WTC11 (cell line): ENCODE data around the gene PIP4K2A. TPM values are rescaled to one million over a fixed set of nuclear protein-coding genes. Genes with fewer than 3 reads are reported as not detected.

Source experiments
- ATAC-seq: fragments of 200-7000 bp; cut with Tn5 transposase; 2 replicates; pipeline ENCODE4 v1.10.0; 2021; ENCODE audit warnings: mild to moderate bottlenecking, moderate library complexity
- CTCF ChIA-PET: fragments of 300-600 bp; sonication (Branson Sonifier 250); formaldehyde crosslinking; loops from one replicate; lab custom pipeline; 2021; ENCODE audit warnings: antibody characterized with exemption; lab: Charles Lee
- POLR2A ChIA-PET: fragments of 350-600 bp; sonication (Branson Sonifier 250); formaldehyde crosslinking; loops from one replicate; lab custom pipeline; 2021; ENCODE audit warnings: antibody characterized with exemption; lab: Charles Lee
- DNase-seq: peaks from one replicate; pipeline ENCODE4 v3.0.0; 2021; ENCODE audit warnings: low spot score
- H3K27ac Mint-ChIP-seq: 2 replicates; pipeline ENCODE4 v1.8.0; 2021; ENCODE audit warnings: mixed read lengths
- H3K27me3 Mint-ChIP-seq: 2 replicates; pipeline ENCODE4 v1.8.0; 2021; ENCODE audit warnings: low read depth, mild to moderate bottlenecking, moderate library complexity, mixed read lengths
- H3K36me3 Mint-ChIP-seq: 2 replicates; pipeline ENCODE4 v1.8.0; 2021; ENCODE audit warnings: mixed read lengths
- H3K4me1 Mint-ChIP-seq: 2 replicates; pipeline ENCODE4 v1.8.0; 2022; ENCODE audit warnings: mixed read lengths
- H3K4me3 Mint-ChIP-seq: 2 replicates; pipeline ENCODE4 v1.8.0; 2021; ENCODE audit warnings: mild to moderate bottlenecking, moderate library complexity, mixed read lengths
- H3K9me3 Mint-ChIP-seq: 2 replicates; pipeline ENCODE4 v1.8.0; 2021; ENCODE audit warnings: mixed read lengths
- CREM ChIP-seq: sonication (generic); formaldehyde crosslinking; IDR thresholded peaks from 2 replicates; pipeline ENCODE4 v1.8.1; 2022; ENCODE audit warnings: mild to moderate bottlenecking, missing genetic modification reagents, moderate library complexity
- NFATC4 ChIP-seq: fragments of 250-450 bp; sonication (Bioruptor Pico); IDR thresholded peaks from 2 replicates; pipeline ENCODE4 v1.9.0; 2021; ENCODE audit warnings: mild to moderate bottlenecking
- NFYB ChIP-seq: sonication (generic); formaldehyde crosslinking; conservative IDR thresholded peaks from 2 replicates; pipeline ENCODE4 v1.8.0; 2022; ENCODE audit warnings: low read depth, missing genetic modification reagents
- SMAD3 ChIP-seq: sonication (generic); formaldehyde crosslinking; IDR thresholded peaks from 2 replicates; pipeline ENCODE4 v1.8.0; 2022; ENCODE audit warnings: missing genetic modification reagents, mild to moderate bottlenecking, borderline replicate concordance
- SP1 ChIP-seq: sonication (generic); formaldehyde crosslinking; conservative IDR thresholded peaks from 2 replicates; pipeline ENCODE4 v1.8.1; 2022; ENCODE audit warnings: missing genetic modification reagents
- ZNF219 ChIP-seq: sonication (generic); formaldehyde crosslinking; IDR thresholded peaks from 2 replicates; pipeline ENCODE4 v1.8.0; 2023; ENCODE audit warnings: missing genetic modification reagents, mild to moderate bottlenecking, borderline replicate concordance
- ZNF232 ChIP-seq: sonication (generic); formaldehyde crosslinking; IDR thresholded peaks from 2 replicates; pipeline ENCODE4 v1.8.0; 2022; ENCODE audit warnings: mild to moderate bottlenecking, missing genetic modification reagents
- ZNF416 ChIP-seq: fragments of 250-450 bp; sonication (Bioruptor Pico); IDR thresholded peaks from 2 replicates; pipeline ENCODE4 v1.9.0; 2021; ENCODE audit warnings: mild to moderate bottlenecking, inconsistent platforms
- ZNF423 ChIP-seq: fragments of 250-450 bp; sonication (Bioruptor Pico); IDR thresholded peaks from 2 replicates; pipeline ENCODE4 v2.1.2; 2022; ENCODE audit warnings: mild to moderate bottlenecking, moderate library complexity
- total RNA-seq: library from RNA; stranded (reverse); gene quantifications from 3 replicates; pipeline ENCODE4 v1.2.3, GENCODE V29; 2021
- TF ChIP-seq, protein P1 (sequence below): sonication (generic); formaldehyde crosslinking; conservative IDR thresholded peaks from 2 replicates; pipeline ENCODE4 v1.8.1; 2022; ENCODE audit warnings: mild to moderate bottlenecking, missing genetic modification reagents
- TF ChIP-seq, protein P2 (sequence below): sonication (generic); formaldehyde crosslinking; IDR thresholded peaks from 2 replicates; pipeline ENCODE4 v1.8.1; 2023; ENCODE audit warnings: mild to moderate bottlenecking, missing genetic modification reagents
- TF ChIP-seq, protein P3 (sequence below): sonication (generic); formaldehyde crosslinking; IDR thresholded peaks from 2 replicates; pipeline ENCODE4 v1.8.1; 2023; ENCODE audit warnings: mild to moderate bottlenecking, missing genetic modification reagents, moderate library complexity
- TF ChIP-seq, protein P4 (sequence below): fragments of 200-600 bp; IDR thresholded peaks from 2 replicates; pipeline ENCODE4 v1.8.0; 2022; ENCODE audit warnings: antibody characterized with exemption
- TF ChIP-seq, protein P5 (sequence below): sonication (generic); formaldehyde crosslinking; IDR thresholded peaks from 2 replicates; pipeline ENCODE4 v1.8.1; 2023; ENCODE audit warnings: mild to moderate bottlenecking, missing genetic modification reagents, borderline replicate concordance
- TF ChIP-seq, protein P6 (sequence below): fragments of 250-450 bp; sonication (Bioruptor Pico); IDR thresholded peaks from 2 replicates; pipeline ENCODE4 v1.9.0; 2021; ENCODE audit warnings: moderate library complexity, mild to moderate bottlenecking, inconsistent platforms, borderline replicate concordance
- TF ChIP-seq, protein P7 (sequence below): fragments of 250-450 bp; sonication (Bioruptor Pico); IDR thresholded peaks from 2 replicates; pipeline ENCODE4 v1.9.0; 2021; ENCODE audit warnings: mild to moderate bottlenecking
- TF ChIP-seq, protein P8 (sequence below): fragments of 250-450 bp; sonication (Bioruptor Pico); conservative IDR thresholded peaks from 2 replicates; pipeline ENCODE4 v1.9.0; 2021; ENCODE audit warnings: mild to moderate bottlenecking

Gene PIP4K2A
- total RNA-seq, 1 experiment from 2014 or later = 47.5 TPM

DNA sequence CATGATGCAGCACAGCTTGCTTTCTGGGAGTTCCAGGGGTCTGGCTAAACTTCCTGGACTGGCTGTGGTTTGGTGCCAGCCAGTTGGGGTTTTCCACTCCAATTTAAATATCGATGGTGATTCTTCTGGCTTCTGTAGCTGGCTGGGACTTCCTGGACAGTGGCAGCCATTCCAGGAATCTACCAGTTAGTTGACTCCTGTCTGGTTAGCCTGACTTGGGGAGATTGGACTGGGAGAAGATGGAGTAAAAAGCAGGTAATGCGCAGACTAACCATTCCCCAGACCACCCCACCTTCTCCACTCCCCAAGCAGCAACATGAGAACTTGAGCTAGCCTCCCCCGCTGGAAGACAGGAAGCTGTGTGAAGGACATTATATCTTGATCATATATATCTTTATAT, 6.3 kb upstream of the PIP4K2A start:
- Mint-ChIP-seq H3K36me3 (no peaks in the 10 kb centered on the region), H3K27me3 (peaks cover 2% of the 10 kb centered on the region; the same call in 1 of the 2 replicates), H3K9me3 (0 out of 2 replicates have a peak, but pooled peaks cover 3% of the 10 kb centered on the region), H3K4me1 (peaks cover 16% of the 10 kb centered on the region), H3K4me3 (no peak overlapping the region), H3K27ac (no peak overlapping the region)
- CTCF ChIA-PET = no interaction called here
- DNase-seq = no peak
- POLR2A ChIA-PET = no interaction called here
- TF ChIP-seq, protein P1, sequence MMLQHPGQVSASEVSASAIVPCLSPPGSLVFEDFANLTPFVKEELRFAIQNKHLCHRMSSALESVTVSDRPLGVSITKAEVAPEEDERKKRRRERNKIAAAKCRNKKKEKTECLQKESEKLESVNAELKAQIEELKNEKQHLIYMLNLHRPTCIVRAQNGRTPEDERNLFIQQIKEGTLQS (CRISPR knock-in tag) = no peak
- TF ChIP-seq CREM (CRISPR knock-in tag) (no peak), NFYB (CRISPR knock-in tag) (no peak), NFATC4 (CRISPR knock-in tag) (no peak), SP1 (no peak), ZNF423 (CRISPR knock-in tag) (no peak), ZNF219 (CRISPR knock-in tag) (no peak), SMAD3 (no peak)
- TF ChIP-seq, protein P2, sequence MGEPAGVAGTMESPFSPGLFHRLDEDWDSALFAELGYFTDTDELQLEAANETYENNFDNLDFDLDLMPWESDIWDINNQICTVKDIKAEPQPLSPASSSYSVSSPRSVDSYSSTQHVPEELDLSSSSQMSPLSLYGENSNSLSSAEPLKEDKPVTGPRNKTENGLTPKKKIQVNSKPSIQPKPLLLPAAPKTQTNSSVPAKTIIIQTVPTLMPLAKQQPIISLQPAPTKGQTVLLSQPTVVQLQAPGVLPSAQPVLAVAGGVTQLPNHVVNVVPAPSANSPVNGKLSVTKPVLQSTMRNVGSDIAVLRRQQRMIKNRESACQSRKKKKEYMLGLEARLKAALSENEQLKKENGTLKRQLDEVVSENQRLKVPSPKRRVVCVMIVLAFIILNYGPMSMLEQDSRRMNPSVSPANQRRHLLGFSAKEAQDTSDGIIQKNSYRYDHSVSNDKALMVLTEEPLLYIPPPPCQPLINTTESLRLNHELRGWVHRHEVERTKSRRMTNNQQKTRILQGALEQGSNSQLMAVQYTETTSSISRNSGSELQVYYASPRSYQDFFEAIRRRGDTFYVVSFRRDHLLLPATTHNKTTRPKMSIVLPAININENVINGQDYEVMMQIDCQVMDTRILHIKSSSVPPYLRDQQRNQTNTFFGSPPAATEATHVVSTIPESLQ = no peak
- TF ChIP-seq, protein P3, sequence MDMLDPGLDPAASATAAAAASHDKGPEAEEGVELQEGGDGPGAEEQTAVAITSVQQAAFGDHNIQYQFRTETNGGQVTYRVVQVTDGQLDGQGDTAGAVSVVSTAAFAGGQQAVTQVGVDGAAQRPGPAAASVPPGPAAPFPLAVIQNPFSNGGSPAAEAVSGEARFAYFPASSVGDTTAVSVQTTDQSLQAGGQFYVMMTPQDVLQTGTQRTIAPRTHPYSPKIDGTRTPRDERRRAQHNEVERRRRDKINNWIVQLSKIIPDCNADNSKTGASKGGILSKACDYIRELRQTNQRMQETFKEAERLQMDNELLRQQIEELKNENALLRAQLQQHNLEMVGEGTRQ (CRISPR knock-in tag) = no peak
- TF ChIP-seq, protein P4, sequence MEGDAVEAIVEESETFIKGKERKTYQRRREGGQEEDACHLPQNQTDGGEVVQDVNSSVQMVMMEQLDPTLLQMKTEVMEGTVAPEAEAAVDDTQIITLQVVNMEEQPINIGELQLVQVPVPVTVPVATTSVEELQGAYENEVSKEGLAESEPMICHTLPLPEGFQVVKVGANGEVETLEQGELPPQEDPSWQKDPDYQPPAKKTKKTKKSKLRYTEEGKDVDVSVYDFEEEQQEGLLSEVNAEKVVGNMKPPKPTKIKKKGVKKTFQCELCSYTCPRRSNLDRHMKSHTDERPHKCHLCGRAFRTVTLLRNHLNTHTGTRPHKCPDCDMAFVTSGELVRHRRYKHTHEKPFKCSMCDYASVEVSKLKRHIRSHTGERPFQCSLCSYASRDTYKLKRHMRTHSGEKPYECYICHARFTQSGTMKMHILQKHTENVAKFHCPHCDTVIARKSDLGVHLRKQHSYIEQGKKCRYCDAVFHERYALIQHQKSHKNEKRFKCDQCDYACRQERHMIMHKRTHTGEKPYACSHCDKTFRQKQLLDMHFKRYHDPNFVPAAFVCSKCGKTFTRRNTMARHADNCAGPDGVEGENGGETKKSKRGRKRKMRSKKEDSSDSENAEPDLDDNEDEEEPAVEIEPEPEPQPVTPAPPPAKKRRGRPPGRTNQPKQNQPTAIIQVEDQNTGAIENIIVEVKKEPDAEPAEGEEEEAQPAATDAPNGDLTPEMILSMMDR = no peak
- TF ChIP-seq, protein P5, sequence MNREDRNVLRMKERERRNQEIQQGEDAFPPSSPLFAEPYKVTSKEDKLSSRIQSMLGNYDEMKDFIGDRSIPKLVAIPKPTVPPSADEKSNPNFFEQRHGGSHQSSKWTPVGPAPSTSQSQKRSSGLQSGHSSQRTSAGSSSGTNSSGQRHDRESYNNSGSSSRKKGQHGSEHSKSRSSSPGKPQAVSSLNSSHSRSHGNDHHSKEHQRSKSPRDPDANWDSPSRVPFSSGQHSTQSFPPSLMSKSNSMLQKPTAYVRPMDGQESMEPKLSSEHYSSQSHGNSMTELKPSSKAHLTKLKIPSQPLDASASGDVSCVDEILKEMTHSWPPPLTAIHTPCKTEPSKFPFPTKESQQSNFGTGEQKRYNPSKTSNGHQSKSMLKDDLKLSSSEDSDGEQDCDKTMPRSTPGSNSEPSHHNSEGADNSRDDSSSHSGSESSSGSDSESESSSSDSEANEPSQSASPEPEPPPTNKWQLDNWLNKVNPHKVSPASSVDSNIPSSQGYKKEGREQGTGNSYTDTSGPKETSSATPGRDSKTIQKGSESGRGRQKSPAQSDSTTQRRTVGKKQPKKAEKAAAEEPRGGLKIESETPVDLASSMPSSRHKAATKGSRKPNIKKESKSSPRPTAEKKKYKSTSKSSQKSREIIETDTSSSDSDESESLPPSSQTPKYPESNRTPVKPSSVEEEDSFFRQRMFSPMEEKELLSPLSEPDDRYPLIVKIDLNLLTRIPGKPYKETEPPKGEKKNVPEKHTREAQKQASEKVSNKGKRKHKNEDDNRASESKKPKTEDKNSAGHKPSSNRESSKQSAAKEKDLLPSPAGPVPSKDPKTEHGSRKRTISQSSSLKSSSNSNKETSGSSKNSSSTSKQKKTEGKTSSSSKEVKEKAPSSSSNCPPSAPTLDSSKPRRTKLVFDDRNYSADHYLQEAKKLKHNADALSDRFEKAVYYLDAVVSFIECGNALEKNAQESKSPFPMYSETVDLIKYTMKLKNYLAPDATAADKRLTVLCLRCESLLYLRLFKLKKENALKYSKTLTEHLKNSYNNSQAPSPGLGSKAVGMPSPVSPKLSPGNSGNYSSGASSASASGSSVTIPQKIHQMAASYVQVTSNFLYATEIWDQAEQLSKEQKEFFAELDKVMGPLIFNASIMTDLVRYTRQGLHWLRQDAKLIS (CRISPR knock-in tag) = no peak
- TF ChIP-seq, protein P6, sequence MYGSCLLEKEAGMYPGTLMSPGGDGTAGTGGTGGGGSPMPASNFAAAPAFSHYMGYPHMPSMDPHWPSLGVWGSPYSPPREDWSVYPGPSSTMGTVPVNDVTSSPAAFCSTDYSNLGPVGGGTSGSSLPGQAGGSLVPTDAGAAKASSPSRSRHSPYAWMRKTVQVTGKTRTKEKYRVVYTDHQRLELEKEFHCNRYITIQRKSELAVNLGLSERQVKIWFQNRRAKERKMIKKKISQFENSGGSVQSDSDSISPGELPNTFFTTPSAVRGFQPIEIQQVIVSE (CRISPR knock-in tag) = no peak
- no peak for ATAC-seq

DNA sequence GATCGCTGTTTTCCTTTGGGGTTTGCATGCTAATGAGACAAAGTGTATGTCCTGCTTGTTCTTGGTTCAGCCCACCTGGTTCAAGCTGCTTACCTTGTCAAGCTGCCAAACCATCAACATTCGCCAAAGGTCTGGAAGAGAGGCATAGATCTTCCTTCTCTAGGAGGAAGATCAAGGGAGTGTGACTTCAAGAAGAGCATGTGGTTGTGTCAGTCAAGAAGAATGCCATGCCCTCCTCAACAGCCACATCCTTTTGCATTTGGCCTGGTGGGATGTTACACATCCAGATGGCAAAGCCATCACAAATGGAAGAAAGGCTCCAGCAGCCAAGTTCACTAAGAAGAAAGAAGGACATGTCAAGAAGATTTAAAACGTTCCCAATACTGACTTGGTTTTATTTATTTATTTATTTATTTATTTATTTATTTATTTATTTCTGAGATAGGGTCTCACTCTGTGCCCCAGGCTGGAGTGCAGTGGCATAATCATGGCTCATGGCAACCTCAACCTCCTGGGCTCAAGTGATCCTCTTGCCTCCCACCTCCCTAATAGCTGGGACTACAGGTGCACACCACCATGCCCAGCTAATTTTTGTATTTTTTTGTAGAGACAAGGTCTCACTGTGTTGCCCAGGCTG, 5.1 kb upstream of the PIP4K2A start:
- peaks cover 9% of the 10 kb centered on the region for H3K27me3 Mint-ChIP-seq
- H3K27ac Mint-ChIP-seq = no peak overlapping the region
- ChIA-PET CTCF (no interaction called here), POLR2A (no interaction called here)
- no peak overlapping the region for H3K4me3 Mint-ChIP-seq
- H3K4me1 Mint-ChIP-seq = peaks cover 21% of the 10 kb centered on the region
- H3K9me3 Mint-ChIP-seq = 0 out of 2 replicates have a peak, but pooled peaks cover 3% of the 10 kb centered on the region
- no peaks in the 10 kb centered on the region for H3K36me3 Mint-ChIP-seq
- ATAC-seq = no peak
- no peak for DNase-seq
- TF ChIP-seq, protein P7, sequence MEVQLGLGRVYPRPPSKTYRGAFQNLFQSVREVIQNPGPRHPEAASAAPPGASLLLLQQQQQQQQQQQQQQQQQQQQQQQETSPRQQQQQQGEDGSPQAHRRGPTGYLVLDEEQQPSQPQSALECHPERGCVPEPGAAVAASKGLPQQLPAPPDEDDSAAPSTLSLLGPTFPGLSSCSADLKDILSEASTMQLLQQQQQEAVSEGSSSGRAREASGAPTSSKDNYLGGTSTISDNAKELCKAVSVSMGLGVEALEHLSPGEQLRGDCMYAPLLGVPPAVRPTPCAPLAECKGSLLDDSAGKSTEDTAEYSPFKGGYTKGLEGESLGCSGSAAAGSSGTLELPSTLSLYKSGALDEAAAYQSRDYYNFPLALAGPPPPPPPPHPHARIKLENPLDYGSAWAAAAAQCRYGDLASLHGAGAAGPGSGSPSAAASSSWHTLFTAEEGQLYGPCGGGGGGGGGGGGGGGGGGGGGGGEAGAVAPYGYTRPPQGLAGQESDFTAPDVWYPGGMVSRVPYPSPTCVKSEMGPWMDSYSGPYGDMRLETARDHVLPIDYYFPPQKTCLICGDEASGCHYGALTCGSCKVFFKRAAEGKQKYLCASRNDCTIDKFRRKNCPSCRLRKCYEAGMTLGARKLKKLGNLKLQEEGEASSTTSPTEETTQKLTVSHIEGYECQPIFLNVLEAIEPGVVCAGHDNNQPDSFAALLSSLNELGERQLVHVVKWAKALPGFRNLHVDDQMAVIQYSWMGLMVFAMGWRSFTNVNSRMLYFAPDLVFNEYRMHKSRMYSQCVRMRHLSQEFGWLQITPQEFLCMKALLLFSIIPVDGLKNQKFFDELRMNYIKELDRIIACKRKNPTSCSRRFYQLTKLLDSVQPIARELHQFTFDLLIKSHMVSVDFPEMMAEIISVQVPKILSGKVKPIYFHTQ = no peak
- no peak for TF ChIP-seq NFYB (CRISPR knock-in tag)
- TF ChIP-seq ZNF232 = no peak
- TF ChIP-seq, protein P8, sequence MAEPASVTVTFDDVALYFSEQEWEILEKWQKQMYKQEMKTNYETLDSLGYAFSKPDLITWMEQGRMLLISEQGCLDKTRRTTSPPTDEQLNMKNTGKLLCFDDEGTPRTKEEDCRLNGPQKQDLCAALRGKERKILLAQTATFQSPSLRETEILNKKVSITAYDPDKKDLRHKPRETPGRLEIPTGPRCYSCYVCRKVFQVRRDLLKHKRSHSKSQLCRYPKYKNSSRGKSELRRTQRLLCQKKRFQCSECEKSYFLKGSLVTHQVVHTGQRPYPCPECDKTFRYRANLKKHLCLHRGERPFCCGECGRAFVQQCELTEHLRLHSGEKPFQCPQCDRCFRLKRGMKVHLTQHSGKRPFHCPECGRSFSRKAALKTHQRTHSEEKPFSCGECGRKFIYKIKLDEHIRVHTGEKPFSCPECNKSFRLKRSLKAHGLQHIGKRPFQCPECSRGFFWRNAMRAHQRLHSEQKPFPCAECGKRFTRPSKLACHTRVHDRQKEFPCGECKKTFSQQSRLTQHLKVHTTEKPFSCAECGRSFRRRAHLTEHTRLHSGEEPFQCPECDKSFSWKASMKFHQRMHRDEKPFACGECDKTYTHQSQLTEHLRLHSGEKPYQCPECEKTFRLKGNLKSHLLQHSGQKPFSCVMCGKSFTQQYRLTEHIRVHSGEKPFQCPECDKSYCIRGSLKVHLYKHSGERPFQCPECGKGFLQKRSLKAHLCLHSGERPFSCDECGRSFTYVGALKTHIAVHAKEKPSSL = no peak
- TF ChIP-seq ZNF416 = no peak
- TF ChIP-seq, protein P3 (CRISPR knock-in tag) = no peak
